HG03045 (cell line): ENCODE results near the gene CYSLTR2.
A peak's percentile ranks its signal among the peaks of the same experiment; 100 is the strongest.

Experiments used
- ATAC-seq: cut with Tn5 transposase; IDR thresholded peaks from one replicate; pipeline ENCODE4 v1.9.1; 2021; ENCODE audit warnings: mild to moderate bottlenecking, moderate library complexity; ENCODE audit not compliant: unreplicated experiment

CYSLTR2 gene

GRCh38 chr13:48737689-48738088 is 84.0 kb downstream of the CYSLTR2 start:
- ATAC-seq: no peak

GRCh38 chr13:48738311-48738710 is 84.6 kb downstream of the CYSLTR2 start:
- ATAC-seq: no peak

- ATAC-seq: no peak
Observed at GRCh38 chr13:48739386-48739964, 85.7 kb downstream of the CYSLTR2 start.

GRCh38 chr13:48741377-48741776 is 87.6 kb downstream of the CYSLTR2 start:
- no peak for ATAC-seq

GRCh38 chr13:48746821-48747220 is 93.1 kb downstream of the CYSLTR2 start:
- ATAC-seq: no peak

- no peak for ATAC-seq
Observed at GRCh38 chr13:48748681-48749080, 95.0 kb downstream of the CYSLTR2 start.

GRCh38 chr13:48749144-48749543 is 95.4 kb downstream of the CYSLTR2 start:
- no peak for ATAC-seq

GRCh38 chr13:48749699-48750473 is 96.2 kb downstream of the CYSLTR2 start:
- peak; percentile 95 for ATAC-seq

- ATAC-seq: no peak
Observed at GRCh38 chr13:48750588-48751383, 97.1 kb downstream of the CYSLTR2 start.

GRCh38 chr13:48760626-48761025 is 106.9 kb downstream of the CYSLTR2 start:
- no peak for ATAC-seq
